ENCODE measurements around the gene RYR2.

GRCh38 chr1:237677979-237678378 is 636.0 kb downstream of the RYR2 start:
- TF ChIP-seq CTCF (IDR thresholded peaks at IDR 0.05; ENCODE audit: low read length), result no peak
- no peak for TF ChIP-seq EZH2 (IDR thresholded peaks at IDR 0.05; ENCODE audit: borderline replicate concordance, low read length)
